ENCODE data around the gene ARHGAP32.
A peak's percentile ranks its signal among the peaks of the same experiment; 100 is the strongest.

Gene ARHGAP32

GRCh38 chr11:129192150-129192549, at the start of gene ARHGAP32:
Gene ARHGAP32, minus strand, starts transcription at chr11:129192325. Its CDS starts 127 bp downstream, at chr11:129192198.
- CTCF ChIA-PET: interaction anchor here (1.9 kb wide), 1 partner anchor 139 kb away, joined by 4 read pairs; no protein-coding TSS in a partner anchor
- TF ChIP-seq, protein P1, sequence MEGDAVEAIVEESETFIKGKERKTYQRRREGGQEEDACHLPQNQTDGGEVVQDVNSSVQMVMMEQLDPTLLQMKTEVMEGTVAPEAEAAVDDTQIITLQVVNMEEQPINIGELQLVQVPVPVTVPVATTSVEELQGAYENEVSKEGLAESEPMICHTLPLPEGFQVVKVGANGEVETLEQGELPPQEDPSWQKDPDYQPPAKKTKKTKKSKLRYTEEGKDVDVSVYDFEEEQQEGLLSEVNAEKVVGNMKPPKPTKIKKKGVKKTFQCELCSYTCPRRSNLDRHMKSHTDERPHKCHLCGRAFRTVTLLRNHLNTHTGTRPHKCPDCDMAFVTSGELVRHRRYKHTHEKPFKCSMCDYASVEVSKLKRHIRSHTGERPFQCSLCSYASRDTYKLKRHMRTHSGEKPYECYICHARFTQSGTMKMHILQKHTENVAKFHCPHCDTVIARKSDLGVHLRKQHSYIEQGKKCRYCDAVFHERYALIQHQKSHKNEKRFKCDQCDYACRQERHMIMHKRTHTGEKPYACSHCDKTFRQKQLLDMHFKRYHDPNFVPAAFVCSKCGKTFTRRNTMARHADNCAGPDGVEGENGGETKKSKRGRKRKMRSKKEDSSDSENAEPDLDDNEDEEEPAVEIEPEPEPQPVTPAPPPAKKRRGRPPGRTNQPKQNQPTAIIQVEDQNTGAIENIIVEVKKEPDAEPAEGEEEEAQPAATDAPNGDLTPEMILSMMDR (conservative IDR thresholded peaks at IDR 0.05; ENCODE audit: low read depth): no peak
- peak; percentile 18 for DNase-seq (ENCODE audit: low spot score)
- POLR2A ChIA-PET (ENCODE audit: low non-redundant PET): no interaction called here
- H3K27ac ChIP-seq: no peak within 1 kb of the TSS

DNA sequence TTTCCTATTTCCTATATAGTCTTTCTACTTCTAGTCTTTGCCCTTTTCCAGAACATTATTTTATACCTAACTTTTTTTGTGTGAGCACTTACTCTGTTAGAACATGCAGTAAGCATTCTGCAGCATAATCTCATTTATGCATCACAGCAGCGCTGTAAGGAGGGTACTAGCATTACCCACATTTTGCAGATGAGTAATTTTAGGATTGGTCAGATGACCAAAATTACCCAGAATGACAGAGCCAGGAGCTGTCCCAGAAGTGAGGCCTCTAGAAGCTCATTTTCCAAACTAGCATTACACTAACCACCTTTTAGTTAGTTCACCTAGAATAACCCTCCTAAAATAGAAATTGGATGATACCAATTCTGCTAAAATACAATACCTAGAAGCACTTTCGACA, 47.1 kb upstream of the ARHGAP32 start:
- CTCF ChIA-PET: interaction anchor here (0.6 kb wide), 2 partner anchors 142 to 486 kb away, joined by 4 to 8 read pairs; no protein-coding TSS in a partner anchor
- POLR2A ChIA-PET (ENCODE audit: low non-redundant PET): no interaction called here
- TF ChIP-seq, protein P1 (conservative IDR thresholded peaks at IDR 0.05; ENCODE audit: low read depth): no peak
- no peak for DNase-seq (ENCODE audit: low spot score)
- H3K27ac ChIP-seq: no peak overlapping the region

DNA sequence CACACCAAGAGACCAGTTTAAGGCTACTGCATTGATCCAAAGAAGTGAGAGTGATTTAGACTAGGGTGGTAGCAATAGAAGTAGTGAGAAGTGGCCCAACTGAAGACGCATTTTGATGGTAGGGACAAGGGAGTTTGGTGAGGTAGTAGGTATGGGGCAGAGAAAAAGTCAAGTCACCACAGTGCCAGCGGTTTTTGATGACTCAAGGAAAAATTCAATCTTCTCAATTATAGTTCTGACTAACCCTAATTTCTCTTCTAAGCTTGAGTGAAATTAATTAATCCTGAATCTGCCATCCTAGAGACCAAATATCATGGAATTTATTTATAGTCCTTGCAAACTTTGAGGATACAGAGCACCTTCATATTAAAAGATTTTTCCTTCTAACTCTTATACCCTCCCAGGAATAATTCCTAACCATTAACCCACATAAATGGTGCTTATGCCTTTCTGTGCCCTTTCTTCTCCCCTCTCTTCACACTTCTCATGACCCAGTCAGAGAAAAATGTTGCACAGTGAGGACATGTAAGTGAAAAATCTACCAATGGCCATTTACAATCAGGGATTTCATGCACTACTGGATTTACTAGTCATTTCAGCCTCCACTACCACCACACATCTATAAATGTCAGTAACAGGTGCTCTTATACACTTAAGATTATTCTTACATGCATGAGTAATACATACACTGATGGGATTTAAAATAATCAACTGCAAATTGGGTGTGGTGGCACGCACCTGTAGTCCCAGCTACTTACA, 45.9 kb upstream of the ARHGAP32 start:
- CTCF ChIA-PET: no interaction called here
- no peak overlapping the region for H3K27ac ChIP-seq
- POLR2A ChIA-PET (ENCODE audit: low non-redundant PET): no interaction called here
- DNase-seq (ENCODE audit: low spot score): no peak
- TF ChIP-seq, protein P1 (conservative IDR thresholded peaks at IDR 0.05; ENCODE audit: low read depth): no peak

GRCh38 chr11:129237456-129237855, 45.3 kb upstream of the ARHGAP32 start:
- H3K27ac ChIP-seq: no peak overlapping the region
- ChIA-PET POLR2A (ENCODE audit: low non-redundant PET) (no interaction called here), CTCF (no interaction called here)
- no peak for DNase-seq (ENCODE audit: low spot score)
- TF ChIP-seq, protein P1 (conservative IDR thresholded peaks at IDR 0.05; ENCODE audit: low read depth): no peak

DNA sequence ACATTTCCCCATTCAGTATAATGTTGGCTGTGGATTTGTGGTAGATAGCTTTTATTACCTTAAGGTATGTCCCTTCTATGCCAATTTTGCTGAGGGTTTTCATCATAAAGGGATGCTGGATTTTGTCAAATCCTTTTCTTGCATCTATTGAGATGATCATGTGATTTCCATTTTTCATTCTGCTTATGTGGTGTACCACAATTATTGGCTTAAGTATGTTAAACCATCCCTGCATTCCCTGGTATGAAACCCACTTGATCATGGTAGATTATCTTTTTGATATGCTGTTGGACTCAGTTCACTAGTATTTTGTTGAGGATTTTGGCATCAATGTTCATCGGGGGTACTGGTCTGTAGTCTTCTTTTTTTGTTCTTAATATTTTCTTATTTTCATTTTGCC, 44.7 kb upstream of the ARHGAP32 start:
- POLR2A ChIA-PET (ENCODE audit: low non-redundant PET): no interaction called here
- H3K27ac ChIP-seq: no peak overlapping the region
- CTCF ChIA-PET: no interaction called here
- TF ChIP-seq, protein P1 (conservative IDR thresholded peaks at IDR 0.05; ENCODE audit: low read depth): no peak
- DNase-seq (ENCODE audit: low spot score): no peak

DNA sequence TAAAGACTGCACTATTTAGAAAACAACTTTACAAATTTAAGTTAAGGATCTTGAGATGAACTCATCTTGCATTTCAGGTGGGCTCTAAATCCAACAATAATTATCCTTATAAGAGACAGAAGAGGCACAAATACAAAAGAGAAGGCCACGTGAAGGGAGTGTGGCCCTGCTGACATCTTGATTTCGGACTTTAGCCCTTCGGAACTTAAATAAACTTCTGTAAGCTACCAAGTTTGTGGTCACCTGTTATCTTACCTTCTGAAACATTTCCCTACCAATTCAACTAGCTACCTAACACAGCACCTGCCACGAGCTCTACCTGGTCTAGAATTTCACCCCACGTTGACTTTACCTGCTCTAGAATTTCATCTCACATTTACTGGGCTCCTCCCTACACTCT, 42.9 kb upstream of the ARHGAP32 start:
- CTCF ChIA-PET: no interaction called here
- POLR2A ChIA-PET (ENCODE audit: low non-redundant PET): no interaction called here
- H3K27ac ChIP-seq: no peak overlapping the region
- no peak for DNase-seq (ENCODE audit: low spot score)
- TF ChIP-seq, protein P1 (conservative IDR thresholded peaks at IDR 0.05; ENCODE audit: low read depth): no peak
